WERI-Rb-1 (cell line): ENCODE results near the gene SAMD8.
A peak's percentile ranks its signal among the peaks of the same experiment; 100 is the strongest.

Experiments
- DNase-seq: peaks from one replicate; pipeline ENCODE4 v3.0.0-alpha.2; 2020
- H3K27ac ChIP-seq: fragments of 250-450 bp; sonication (Bioruptor Pico); 2 replicates; pipeline ENCODE4 v1.5.1; 2020; ENCODE audit warnings: mild to moderate bottlenecking, moderate library complexity
- H3K27me3 ChIP-seq: fragments of 250-450 bp; sonication (Bioruptor Pico); 2 replicates; pipeline ENCODE4 v1.5.1; 2021; ENCODE audit warnings: mild to moderate bottlenecking, low read depth, moderate library complexity; ENCODE audit not compliant: insufficient read depth, severe bottlenecking
- H3K36me3 ChIP-seq: fragments of 250-450 bp; sonication (Bioruptor Pico); 2 replicates; pipeline ENCODE4 v1.5.1; 2020; ENCODE audit warnings: mild to moderate bottlenecking, moderate library complexity
- H3K4me3 ChIP-seq: 2 replicates; pipeline ENCODE4 v1.5.1; 2011; ENCODE audit warnings: low read depth, mild to moderate bottlenecking, control low read depth, low read length
- H3K9me3 ChIP-seq: fragments of 250-450 bp; sonication (Bioruptor Pico); 2 replicates; pipeline ENCODE4 v1.5.1; 2021; ENCODE audit warnings: mild to moderate bottlenecking, moderate library complexity; ENCODE audit not compliant: severe bottlenecking
- CTCF ChIP-seq: IDR thresholded peaks from 2 replicates; pipeline ENCODE4 v1.5.1; 2011; ENCODE audit warnings: low read depth, mild to moderate bottlenecking, control low read depth, inconsistent platforms, low read length

Gene SAMD8

GRCh38 chr10:75066271-75066670 is 45.2 kb upstream of the SAMD8 start:
- peaks cover 6% of the 10 kb centered on the region for H3K9me3 ChIP-seq
- no peaks in the 10 kb centered on the region for H3K36me3 ChIP-seq
- H3K4me3 ChIP-seq = no peak overlapping the region
- DNase-seq = no peak
- no peak overlapping the region for H3K27ac ChIP-seq
- no peaks in the 10 kb centered on the region for H3K27me3 ChIP-seq
- no peak for TF ChIP-seq CTCF

GRCh38 chr10:75067272-75067671 is 44.2 kb upstream of the SAMD8 start:
- H3K36me3 ChIP-seq = no peaks in the 10 kb centered on the region
- TF ChIP-seq CTCF = no peak

GRCh38 chr10:75068523-75068922 is 42.9 kb upstream of the SAMD8 start:
- Histone ChIP-seq H3K9me3 (peaks cover 9% of the 10 kb centered on the region), H3K4me3 (no peak overlapping the region), H3K27ac (no peak overlapping the region), H3K27me3 (no peaks in the 10 kb centered on the region), H3K36me3 (no peaks in the 10 kb centered on the region)
- DNase-seq = no peak
- no peak for TF ChIP-seq CTCF

More at GRCh38 chr10:75067272-75067671, 44.2 kb upstream of the SAMD8 start:
- Histone ChIP-seq H3K27me3 (no peaks in the 10 kb centered on the region), H3K9me3 (peaks cover 9% of the 10 kb centered on the region), H3K4me3 (no peak overlapping the region), H3K27ac (no peak overlapping the region)
- DNase-seq = no peak

GRCh38 chr10:75070476-75070875 is 41.0 kb upstream of the SAMD8 start:
- Histone ChIP-seq H3K27ac (peak overlapping the region; percentile 93), H3K4me3 (no peak overlapping the region), H3K9me3 (peaks cover 9% of the 10 kb centered on the region), H3K27me3 (no peaks in the 10 kb centered on the region), H3K36me3 (no peaks in the 10 kb centered on the region)
- no peak for DNase-seq
- TF ChIP-seq CTCF = no peak

- H3K4me3 ChIP-seq = no peak overlapping the region
- no peak for TF ChIP-seq CTCF
- no peaks in the 10 kb centered on the region for H3K36me3 ChIP-seq
- peak; percentile 42 for DNase-seq
- no peaks in the 10 kb centered on the region for H3K27me3 ChIP-seq
- H3K9me3 ChIP-seq = peaks cover 9% of the 10 kb centered on the region
- peak overlapping the region; percentile 93 for H3K27ac ChIP-seq
Observed at GRCh38 chr10:75070961-75071428, 40.5 kb upstream of the SAMD8 start.

- peak overlapping the region; percentile 93 for H3K27ac ChIP-seq
- H3K9me3 ChIP-seq = peaks cover 9% of the 10 kb centered on the region
- H3K27me3 ChIP-seq = no peaks in the 10 kb centered on the region
- TF ChIP-seq CTCF = no peak
- H3K36me3 ChIP-seq = no peaks in the 10 kb centered on the region
- DNase-seq = no peak
- no peak overlapping the region for H3K4me3 ChIP-seq
Observed at GRCh38 chr10:75071756-75072155, 39.7 kb upstream of the SAMD8 start.
